Midbrain (tissue), 1 donor: ENCODE measurements around the gene E2F4.
A peak's percentile ranks its signal among the peaks of the same experiment; 100 is the strongest.

ENCODE experiments used
- DNase-seq: peaks from one replicate; lab custom pipeline; 2025; lab: John Stamatoyannopoulos, UW

E2F4 gene

DNA sequence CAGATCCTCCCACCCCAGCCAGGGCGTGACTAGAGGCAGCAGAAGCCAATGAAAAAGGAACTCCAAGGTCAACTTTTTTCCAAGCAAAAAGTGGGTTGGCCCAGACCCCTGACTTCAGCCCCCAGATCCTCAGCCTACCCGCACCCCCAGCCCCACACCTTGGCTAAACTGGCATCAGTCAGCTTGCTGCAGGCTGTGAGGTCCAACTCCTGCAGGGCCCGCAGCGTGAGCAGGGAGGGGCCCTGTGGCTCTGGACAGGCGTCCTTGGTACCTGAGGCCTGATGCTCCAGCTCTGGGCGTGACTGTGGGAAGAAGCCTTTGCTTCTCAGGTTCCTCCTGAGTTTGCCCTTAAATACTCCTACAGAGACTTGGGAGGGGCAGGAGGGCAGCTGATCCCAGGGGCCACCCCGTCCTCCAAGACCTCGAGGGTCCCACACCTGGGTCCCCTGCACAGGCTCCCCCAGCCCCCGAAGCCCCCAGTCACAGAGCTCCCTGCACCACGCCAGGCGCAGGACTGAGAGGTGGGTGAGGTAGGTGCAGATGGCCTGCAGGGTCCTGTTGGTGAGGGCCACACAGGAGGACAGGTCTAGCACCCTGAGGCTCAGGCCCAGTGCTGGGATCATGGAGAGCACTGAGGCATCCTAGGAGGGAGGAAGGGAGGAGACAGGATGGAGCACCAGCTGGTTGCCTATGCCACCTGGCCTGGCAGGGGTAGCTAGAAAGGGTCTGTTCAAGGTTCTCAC, 16.4 kb downstream of the E2F4 start:
- no peak for DNase-seq

DNA sequence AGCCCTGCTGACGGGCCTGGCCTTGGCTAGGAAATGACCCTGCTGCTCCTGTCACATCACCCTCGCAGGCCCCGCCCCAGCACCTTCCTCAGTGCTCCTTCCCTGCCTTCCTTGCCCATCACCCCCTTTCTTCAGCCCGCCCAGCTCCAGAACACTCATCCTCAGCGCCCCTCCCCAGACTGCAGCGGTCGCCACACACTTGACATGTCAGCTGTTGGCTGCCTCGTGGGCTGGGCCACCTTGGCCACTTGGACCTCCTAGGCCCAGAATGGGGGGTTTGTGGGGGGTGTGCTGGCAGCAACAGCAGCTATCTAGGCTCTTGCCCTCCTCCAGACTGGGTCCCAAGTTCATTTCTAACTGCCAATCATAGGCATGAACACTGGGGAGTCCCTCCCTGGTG, 17.6 kb downstream of the E2F4 start:
- no peak for DNase-seq

DNA sequence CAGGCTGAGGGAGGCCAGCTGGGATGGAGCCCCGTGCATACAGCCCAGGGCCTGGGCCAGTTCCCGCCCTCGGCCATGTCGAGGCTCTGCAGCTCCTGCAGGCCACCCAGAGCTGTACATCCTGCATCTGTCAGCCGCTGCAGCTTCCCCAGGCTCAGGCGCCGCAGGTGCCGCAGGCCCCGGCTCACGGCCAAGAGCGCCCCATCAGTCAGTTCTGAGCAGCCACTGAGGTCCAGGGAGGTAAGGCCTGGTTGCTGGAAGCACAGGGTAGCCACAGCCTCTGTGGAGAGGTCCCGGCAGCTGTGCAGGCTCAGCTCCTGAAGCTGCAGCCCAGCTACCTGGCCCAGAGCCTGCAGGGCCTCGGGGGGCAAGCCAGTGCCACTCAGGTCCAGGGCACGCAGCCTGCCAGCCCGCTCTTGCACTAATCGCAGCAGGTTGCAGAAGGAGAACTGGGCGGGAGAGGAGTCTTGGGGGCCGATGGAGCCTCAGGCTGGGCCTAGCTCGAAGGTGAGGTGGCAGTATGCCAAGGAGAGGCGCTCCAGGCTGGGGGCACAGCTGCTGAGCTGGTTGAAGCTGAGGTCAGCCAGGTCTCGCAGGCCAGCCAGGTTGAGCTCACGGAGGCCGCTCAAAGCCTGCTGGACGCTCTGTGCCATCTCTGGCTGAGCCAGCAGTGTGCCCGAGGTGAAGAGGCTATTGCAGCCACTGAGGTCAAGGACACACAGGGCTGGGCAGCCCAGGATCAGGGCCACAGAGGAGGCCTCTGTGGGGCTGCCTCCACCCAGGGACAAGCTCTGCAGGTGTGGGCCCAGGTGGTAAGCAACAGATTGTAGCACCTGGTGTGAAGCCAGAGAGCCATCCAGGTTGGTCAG, 18.3 kb downstream of the E2F4 start:
- no peak for DNase-seq

DNA sequence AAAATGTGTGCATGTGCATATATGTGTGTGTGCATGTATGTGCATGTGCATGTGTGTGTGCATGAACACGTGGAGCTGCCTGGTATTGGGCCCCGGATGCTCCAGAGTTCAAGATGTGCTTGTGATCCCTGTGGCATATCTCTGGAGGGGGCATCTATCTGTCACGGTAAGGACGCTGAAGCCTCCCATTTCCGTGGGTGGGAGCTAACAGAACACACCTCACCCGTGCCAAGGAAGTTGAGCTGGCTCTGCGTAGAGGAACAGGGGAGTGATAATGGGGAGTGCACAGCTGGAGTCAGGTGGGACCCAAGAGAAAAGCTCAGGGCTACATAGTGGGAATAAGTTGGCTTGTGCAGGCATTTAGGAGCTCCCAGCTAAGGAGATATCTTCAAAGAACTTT, 19.7 kb downstream of the E2F4 start:
- DNase-seq, result no peak

DNA sequence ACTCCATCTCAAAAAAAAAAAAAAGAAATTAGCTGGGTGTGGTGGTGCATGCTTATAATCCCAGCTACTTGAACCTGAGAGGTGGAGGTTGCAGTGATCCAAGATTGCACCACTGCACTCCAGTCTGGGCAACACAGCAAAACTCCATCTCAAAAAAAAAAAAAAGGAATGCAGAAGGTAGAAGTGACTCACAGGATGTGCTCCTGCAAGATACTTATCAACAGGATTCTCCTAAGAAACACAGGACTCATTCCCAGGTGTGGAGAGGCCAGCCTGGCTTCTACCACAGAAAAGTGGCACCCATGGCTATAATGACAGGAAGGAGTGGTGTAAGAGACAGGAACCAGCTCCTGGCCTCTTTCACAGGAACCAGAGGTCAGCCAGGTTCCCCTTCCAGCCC, 20.8 kb downstream of the E2F4 start:
- no peak for DNase-seq

DNA sequence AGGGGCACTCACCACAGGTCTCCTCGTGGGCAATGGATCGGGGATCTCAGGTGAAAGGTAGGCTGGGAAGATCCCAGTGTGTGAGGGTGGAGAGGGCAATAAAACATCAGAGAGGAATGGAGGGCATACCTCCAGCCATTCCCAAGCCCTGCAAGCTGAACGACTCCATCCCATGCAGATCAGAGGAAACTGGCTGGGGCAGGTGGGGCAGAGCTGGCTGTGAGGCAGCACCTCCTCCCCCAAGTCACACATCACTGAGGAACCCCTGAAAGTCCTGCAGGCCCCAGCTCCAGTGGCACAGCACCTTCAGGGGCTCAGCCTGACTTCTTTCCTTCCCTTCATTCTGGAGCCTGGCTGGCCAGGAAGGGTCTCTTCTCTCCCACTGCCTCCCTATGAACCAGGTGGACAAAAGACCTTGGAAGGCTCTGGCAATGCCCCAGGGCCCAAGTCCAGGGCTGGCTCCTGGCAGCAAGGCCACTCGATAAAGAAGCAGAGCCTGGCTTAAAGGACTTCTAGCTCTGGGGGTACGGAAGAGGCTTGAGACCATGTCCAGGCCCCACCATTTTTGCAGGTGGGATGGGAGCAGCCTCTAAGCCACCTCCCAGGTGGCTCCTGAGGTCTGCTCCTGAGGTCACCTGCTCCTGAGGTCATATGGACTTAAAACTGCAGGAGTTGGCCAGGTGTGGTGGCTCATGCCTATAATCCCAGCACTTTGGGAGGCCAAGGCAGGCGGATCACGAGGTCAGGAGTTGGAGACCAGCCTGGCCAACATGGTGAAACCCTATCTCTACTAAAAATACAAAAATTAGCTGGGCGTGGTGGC, 21.5 kb downstream of the E2F4 start:
- DNase-seq, result no peak

DNA sequence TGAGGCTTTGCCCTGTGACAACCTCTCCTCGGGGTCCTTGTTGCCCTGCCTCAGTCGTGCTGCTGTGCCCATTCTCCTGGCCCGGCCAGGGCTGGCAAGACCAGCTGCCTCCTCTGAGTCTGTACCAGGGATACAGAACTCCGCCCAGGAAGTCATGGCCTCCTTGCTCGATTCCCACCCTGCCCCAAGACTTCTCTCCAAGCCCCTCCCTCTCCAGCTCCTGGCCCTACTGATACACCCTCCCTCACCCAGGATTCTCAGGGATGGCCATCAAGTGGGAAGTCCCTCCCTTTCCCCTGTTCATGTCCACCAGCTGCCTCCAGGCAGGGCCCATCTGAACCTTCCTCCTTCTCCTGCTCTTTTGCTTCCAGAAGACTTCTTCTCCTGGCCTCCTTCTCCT, 23.8 kb downstream of the E2F4 start:
- DNase-seq, result no peak

DNA sequence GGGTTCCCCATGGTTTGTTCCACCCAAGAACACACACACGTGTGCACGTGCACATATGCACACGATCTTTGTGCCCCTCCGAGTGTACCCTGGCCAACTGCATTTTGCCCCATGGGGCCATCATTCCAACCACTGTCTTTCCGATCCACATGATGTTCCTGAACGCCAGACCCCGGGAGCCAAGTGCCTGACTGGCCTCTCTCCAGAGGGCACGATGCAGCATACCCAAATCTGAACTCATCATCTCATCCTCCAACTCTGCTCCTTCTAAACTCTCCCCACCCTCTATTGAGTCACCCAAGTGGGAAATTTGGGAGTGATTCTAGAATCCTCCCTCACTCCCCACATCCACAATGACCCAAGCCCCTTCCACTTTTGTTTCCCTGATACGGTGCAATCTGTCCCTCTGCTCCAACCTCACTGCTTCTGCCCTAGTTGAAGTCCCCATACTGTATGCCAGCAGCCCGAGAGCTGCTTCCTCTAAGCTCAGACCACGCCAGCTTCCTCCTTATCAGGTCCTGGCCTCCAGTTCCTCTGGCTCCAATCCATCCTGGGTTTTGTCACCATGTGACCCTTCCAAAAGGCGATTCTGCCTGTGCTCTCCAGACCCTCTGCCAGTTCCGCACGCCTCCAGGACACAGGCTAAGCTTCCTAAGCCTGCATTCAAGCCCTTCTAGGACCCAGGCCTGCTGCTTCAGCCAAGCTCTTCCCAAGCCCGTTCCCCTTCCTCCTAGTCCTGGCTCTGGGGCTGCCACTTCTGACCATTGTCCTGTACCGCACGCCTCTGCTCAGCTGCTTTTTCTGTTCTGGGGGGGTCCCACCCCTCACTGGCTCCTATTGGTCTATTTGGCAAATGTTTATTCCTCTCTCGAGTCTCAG, 24.9 kb downstream of the E2F4 start:
- DNase-seq, result peak; percentile 25

DNA sequence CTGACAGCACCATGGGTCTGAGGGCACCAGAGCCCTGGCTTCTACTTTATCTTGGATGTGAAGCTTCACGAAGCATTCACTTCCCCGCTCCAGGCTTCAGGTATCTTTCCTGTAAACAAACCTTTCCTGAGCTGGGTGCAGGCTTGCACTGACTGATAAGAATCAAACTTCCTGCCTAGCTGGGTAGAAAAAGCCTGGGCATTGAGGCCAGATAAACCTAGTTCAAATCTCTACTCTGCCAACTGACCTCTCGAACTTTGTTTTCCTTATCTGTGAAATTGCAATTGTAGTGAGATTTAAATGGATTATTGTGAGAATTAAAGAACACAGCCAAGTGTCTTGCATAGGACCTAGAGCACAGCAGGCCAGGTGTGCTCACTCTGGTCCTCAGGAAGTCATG, 32.0 kb downstream of the E2F4 start:
- no peak for DNase-seq

DNA sequence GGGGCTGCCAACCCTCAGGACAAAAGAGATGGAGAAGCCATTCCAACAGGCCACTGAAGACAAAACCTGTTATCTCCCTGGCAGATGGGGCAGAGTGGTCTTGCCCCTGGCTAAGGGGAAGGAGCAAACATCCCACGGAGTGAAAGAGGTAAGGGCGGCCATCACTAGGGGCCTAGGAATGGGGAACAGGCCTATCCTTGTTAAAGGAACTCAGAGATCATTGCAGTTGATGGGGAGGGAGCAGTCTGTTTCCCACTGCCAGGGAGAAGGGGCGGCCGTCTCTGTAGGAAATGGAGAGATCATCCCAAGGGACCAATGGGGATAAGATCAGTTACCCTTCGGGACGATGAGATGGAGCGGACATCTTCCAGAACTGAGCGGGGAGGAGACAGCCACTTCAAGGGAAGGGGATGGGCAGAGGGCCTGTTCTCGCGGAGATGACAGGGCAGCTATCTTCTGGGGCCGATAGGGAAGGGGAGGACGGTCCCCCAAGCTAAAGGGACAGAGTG, 34.4 kb downstream of the E2F4 start:
- DNase-seq, result no peak

DNA sequence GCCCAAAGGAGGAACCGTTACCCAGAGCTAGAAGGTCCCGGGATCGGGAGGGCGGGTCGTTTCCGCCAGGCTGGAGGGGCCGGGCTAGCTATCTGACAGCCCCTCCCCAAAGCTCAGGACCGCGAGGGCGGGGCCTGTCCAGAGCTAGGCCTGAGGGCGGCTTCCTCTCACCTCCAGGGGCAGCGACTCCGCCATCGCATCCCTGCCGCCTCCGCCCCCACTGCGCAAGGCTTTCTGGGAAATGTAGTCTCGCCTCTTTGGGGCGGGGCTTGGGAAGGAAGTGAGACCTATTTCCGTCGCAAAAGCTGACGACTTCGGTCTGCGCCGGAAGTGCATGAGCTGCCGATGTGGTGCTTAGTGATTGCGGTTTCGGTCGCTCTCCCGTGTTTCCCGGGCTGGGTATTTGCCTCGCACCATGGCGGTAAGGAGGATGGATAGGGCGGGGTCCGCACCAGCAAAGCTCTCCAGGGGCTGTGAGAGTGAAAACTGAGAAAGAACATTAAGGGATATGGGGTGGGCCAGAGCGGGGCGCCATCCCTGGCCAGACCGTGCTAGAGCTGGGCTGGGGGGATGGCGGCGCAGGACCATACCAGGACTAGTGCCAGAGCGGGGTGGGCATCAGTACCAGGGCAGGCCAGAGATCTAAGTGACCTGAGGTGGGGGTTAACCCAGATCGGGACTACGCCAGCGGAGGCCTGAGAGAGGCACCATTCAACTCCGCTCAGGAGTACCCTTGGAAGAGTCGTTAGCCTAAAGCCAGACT, 35.0 kb downstream of the E2F4 start, which contains the start of gene TMEM208:
Gene TMEM208, plus strand, starts transcription at position 327 of the 763 bp plus-strand sequence. Its CDS starts 89 bp downstream, at position 416.
- peak; percentile 97 for DNase-seq

DNA sequence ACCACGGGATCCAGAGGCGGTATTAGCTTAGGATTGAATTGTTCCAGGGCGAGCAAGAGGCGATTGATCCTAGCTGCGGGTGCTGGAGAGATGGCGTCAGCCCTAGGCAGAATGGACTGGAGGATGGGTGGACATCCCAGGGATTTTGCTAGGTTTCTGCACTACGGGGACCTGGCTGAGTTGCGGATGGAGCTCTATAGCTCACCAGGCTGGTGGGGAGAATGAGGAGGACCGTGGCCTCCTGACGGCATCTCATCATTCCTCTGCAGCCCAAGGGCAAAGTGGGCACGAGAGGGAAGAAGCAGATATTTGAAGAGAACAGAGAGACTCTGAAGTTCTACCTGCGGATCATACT, 35.6 kb downstream of the E2F4 start:
- no peak for DNase-seq

DNA sequence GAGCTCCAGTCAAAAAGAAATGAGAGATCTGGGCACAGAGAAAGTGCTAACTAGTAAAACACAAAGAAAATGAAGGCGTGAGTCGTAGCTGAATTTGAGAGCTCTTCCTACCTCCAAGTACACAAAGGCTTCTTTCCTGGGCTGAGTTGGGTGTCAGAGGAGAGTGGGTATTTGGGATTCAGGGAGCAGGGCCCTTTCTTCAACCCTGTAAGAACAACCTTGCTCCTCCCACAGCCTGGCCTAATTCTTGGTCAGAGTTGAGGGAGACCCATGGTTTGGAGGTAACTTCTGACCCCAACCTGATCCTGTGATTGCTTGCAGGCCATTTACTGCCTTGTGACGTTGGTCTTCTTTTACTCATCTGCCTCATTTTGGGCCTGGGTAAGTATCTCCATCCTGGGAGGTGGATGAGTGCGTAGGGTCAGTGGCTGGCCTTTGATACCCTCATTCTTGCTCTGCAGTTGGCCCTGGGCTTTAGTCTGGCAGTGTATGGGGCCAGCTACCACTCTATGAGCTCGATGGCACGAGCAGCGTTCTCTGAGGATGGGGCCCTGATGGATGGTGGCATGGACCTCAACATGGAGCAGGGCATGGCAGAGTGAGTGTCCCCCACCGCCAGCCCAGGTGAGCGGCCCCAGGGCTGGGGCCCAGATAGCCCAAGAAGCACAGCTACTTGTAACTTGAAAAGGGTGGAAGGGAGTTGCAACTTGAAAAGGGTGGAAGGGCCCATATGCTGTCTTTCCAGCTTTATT, 36.3 kb downstream of the E2F4 start:
- no peak for DNase-seq

DNA sequence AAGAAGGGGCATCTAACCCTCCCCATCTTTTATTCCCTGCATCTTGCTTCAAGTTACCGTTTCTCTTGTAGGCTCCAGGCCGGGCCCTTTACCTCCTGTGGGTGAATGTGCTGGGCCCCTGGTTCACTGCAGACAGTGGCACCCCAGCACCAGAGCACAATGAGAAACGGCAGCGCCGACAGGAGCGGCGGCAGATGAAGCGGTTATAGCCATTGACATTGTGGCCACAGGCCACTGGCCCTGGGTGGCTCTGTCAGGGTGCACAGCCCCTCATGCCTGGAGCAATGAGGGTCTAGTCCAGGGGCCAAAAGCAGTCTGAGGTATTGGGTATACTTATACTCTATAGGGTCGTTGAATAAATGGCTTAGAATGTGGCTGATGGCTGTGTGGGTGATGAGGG, 37.0 kb downstream of the E2F4 start:
- DNase-seq, result no peak

DNA sequence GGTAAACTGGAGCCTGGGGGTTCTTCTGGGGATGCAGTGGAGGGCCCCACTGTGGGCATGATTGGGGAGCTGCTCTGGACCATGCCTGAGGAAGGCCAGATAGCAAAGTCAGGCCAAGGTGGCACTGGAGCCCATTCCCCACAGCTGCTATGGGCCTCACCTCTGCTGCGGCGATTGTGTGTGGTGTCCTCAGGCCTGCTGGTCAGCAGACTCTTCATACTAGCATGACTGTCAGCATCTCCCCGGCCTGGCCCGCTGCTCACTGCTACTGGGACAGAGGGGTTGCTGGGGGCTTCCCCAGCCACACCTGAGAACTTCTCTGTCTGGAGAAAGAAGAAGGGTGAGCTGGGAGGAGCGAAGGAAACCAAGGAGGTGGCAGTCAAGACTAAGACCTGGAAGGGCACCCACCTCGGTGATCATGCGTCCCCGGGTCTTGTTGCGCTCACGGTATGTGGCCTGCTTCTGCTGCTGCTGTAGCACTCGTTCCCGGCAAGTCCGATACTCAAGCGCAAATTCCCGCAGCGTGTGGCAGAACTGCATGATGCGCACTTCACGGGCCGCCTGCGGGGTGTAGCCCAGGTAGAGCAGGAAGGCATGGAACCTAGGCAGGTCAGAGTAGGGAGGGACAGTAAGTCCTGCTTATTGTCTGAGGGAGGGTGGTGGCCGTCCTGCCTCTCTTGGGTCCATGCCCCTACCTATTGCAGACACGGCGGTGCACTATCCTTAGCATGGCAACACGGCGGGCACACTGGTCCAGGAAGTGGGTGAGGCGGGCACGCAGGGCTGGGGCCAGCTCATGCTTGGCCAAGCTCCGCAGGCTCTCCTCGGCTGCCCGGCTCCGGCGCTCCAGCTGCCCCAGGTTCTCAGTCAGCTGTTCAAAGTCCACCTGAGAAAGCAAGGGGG, 38.2 kb downstream of the E2F4 start:
- DNase-seq, result no peak

DNA sequence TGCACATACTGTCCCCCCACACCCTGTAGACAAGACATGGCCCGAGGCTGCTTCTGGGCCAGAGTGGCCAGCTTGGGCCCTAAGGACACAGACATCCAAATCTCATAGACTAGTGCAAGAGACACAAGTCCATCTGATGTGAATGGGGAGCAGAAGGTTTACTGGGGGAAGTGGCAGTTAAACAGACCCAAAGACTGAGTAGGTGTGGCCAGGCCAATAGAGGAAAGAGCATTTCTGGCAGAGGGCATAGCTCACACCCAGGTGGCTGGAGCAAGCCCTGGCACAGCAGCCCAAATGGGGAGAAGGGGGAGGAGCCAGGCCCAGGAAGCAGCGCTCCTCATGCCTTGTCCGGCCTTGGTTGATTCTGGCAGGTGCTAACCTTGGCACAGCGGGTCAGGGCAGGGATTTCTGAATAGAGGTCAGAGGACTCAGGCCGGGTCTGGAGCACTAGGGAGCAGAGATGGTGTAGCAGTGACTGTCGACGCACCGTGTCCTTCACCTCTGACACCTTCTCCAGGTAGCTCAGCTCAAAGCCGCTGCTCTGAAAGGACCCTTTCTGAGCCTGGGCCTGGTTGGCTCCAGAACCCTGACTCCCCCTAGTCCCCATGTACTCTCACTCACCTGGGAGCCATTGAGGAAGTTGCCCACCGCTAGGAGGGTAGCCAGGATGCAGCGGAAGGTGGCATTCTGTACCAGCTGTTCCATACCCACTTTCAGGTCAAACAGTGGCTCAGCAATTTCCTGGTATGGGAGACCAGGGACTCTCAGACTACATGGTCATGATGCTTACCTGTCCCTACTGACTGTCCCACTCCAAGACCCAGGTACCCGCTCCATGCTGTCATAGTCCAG, 39.1 kb downstream of the E2F4 start:
- DNase-seq, result no peak

DNA sequence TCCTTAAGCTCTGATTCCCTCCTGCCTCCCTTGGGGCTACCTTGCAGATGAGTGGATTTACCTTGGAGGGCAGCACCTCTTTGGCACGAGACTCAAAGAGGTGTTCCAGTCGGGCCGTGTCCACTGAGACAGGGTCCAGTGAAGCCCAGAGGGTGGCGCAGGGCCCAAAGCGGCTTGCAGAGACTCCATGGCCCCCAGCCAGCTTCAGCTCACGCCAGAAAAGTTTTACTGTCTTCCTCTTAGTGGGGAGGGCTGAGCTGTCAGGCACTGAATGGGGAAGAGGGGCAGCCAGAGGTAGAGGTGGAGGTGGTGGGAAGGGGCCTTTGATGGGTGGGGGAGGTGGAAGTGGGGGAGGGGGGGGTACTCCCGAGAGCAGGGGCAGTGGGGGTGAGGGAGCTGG, 41.6 kb downstream of the E2F4 start:
- no peak for DNase-seq

DNA sequence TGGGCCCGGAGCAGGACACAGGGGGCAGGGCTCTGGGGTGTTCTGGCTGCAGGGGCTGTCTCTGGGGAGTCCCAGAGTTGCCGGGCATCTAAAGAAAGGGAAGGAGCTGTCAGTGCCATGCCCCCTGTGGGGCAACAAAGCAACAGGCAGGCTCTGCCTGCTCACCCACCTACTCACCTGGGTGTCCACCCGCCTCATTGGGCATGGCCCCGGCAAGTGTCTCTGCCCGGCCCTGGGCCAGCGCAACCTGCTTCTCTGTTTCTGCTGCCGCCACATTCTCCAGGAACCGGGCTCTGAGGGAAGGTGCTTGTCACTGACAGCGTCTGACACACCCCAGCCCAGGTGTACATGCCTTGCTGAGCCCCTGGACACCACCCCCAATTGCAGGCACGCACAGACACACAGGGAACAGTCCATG, 42.2 kb downstream of the E2F4 start:
- no peak for DNase-seq
